ENCODE measurements around the gene PRKN. TPM values are rescaled to one million over a fixed set of nuclear protein-coding genes. Genes with fewer than 3 reads are reported as not detected.

The PRKN gene
- total RNA-seq, 4 donors from 2014 or later = 4.5 to 12.3 (median 9.0) TPM

- TF ChIP-seq POLR2AphosphoS5 (IDR thresholded peaks at IDR 0.05) (no peak), CTCF (IDR thresholded peaks at IDR 0.05) (no peak)
- H3K27ac ChIP-seq = no peak overlapping the region
- WGBS, 2 donors (ENCODE audit: low coverage in 1 of 2) = 65 to 70% methylated on average over 5 of the region's 5 CpGs
- intact Hi-C loops (cut with DNase I; ENCODE audit: low total_unique reads) = no loop called here
- in situ Hi-C loops (cut with MboI; ENCODE audit: low pct_ligation_motif_present in 1 of 4, low pct_unique_long_range_greater_than_20kb in 1 of 4, low sequenced_read_pairs in 3 of 4) = no loop called here
- H3K36me3 ChIP-seq = no peaks in the 10 kb centered on the region
- H3K27me3 ChIP-seq = no peaks in the 10 kb centered on the region
- no peaks in the 10 kb centered on the region for H3K4me1 ChIP-seq
- H3K9me3 ChIP-seq = no peaks in the 10 kb centered on the region
- no peak for DNase-seq
- no peak overlapping the region for H3K4me3 ChIP-seq
Measured at GRCh38 chr6:161954699-161955276, 772.8 kb downstream of the PRKN start.

- no peak overlapping the region for H3K4me3 ChIP-seq
- no peak for TF ChIP-seq CTCF (IDR thresholded peaks at IDR 0.05)
- no peak for TF ChIP-seq POLR2AphosphoS5 (IDR thresholded peaks at IDR 0.05)
- TF ChIP-seq EP300 (IDR thresholded peaks at IDR 0.05; ENCODE audit: low read depth) = no peak
- TF ChIP-seq POLR2A (IDR thresholded peaks at IDR 0.05) = no peak
- H3K27ac ChIP-seq = no peak overlapping the region
- no peak for DNase-seq
- no peaks in the 10 kb centered on the region for H3K36me3 ChIP-seq
- intact Hi-C loops (cut with DNase I; ENCODE audit: low total_unique reads) = no loop called here
- 80 to 85% methylated on average over 2 to 10 of the region's 10 CpGs for WGBS, 2 donors (ENCODE audit: low coverage in 1 of 2)
- in situ Hi-C loops (cut with MboI; ENCODE audit: low pct_ligation_motif_present in 1 of 4, low pct_unique_long_range_greater_than_20kb in 1 of 4, low sequenced_read_pairs in 3 of 4) = no loop called here
- no peaks in the 10 kb centered on the region for H3K27me3 ChIP-seq
- H3K9me3 ChIP-seq = no peaks in the 10 kb centered on the region
- H3K4me1 ChIP-seq = no peaks in the 10 kb centered on the region
Measured at GRCh38 chr6:161954077-161954476, 773.5 kb downstream of the PRKN start.

- intact Hi-C loops (cut with DNase I; ENCODE audit: low total_unique reads) (no loop called here), in situ Hi-C loops (cut with MboI; ENCODE audit: low pct_ligation_motif_present in 1 of 4, low pct_unique_long_range_greater_than_20kb in 1 of 4, low sequenced_read_pairs in 3 of 4) (no loop called here)
- Histone ChIP-seq H3K27me3 (no peaks in the 10 kb centered on the region), H3K4me1 (no peaks in the 10 kb centered on the region), H3K36me3 (no peaks in the 10 kb centered on the region), H3K9me3 (no peaks in the 10 kb centered on the region), H3K27ac (no peak overlapping the region), H3K4me3 (no peak overlapping the region)
- WGBS, 2 donors (ENCODE audit: low coverage in 1 of 2) = 81 to 84% methylated on average over 2 of the region's 2 CpGs
- TF ChIP-seq POLR2A (IDR thresholded peaks at IDR 0.05) = no peak
- DNase-seq = no peak
Measured at GRCh38 chr6:161951126-161951525, 776.4 kb downstream of the PRKN start.

- H3K27me3 ChIP-seq = no peaks in the 10 kb centered on the region
- H3K27ac ChIP-seq = no peak overlapping the region
- no peaks in the 10 kb centered on the region for H3K36me3 ChIP-seq
- TF ChIP-seq CTCF (IDR thresholded peaks at IDR 0.05) = no peak
- no peak for TF ChIP-seq POLR2A (IDR thresholded peaks at IDR 0.05)
- TF ChIP-seq POLR2AphosphoS5 (IDR thresholded peaks at IDR 0.05) = no peak
- in situ Hi-C loops (cut with MboI; ENCODE audit: low pct_ligation_motif_present in 1 of 4, low pct_unique_long_range_greater_than_20kb in 1 of 4, low sequenced_read_pairs in 3 of 4) = no loop called here
- H3K4me1 ChIP-seq = no peaks in the 10 kb centered on the region
- DNase-seq = no peak
- 88% methylated on average over 2 of the region's 2 CpGs; no CpG with 5 or more reads in 1 of the 2 donors for WGBS, 2 donors (ENCODE audit: low coverage in 1 of 2)
- H3K9me3 ChIP-seq = no peaks in the 10 kb centered on the region
- no peak overlapping the region for H3K4me3 ChIP-seq
- intact Hi-C loops (cut with DNase I; ENCODE audit: low total_unique reads) = no loop called here
Measured at GRCh38 chr6:161949531-161949930, 778.0 kb downstream of the PRKN start.

GRCh38 chr6:161948462-161948861, 779.1 kb downstream of the PRKN start:
- Histone ChIP-seq H3K4me3 (no peak overlapping the region), H3K36me3 (no peaks in the 10 kb centered on the region), H3K9me3 (no peaks in the 10 kb centered on the region), H3K27ac (no peak overlapping the region), H3K27me3 (no peaks in the 10 kb centered on the region), H3K4me1 (no peaks in the 10 kb centered on the region)
- no peak for DNase-seq
- intact Hi-C loops (cut with DNase I; ENCODE audit: low total_unique reads) (no loop called here), in situ Hi-C loops (cut with MboI; ENCODE audit: low pct_ligation_motif_present in 1 of 4, low pct_unique_long_range_greater_than_20kb in 1 of 4, low sequenced_read_pairs in 3 of 4) (no loop called here)
- WGBS, 2 donors (ENCODE audit: low coverage in 1 of 2) = 65% methylated on average over 2 of the region's 2 CpGs; no CpG with 5 or more reads in 1 of the 2 donors
- no peak for TF ChIP-seq CTCF (IDR thresholded peaks at IDR 0.05)
- TF ChIP-seq POLR2A (IDR thresholded peaks at IDR 0.05) = no peak
- no peak for TF ChIP-seq POLR2AphosphoS5 (IDR thresholded peaks at IDR 0.05)
- no peak for TF ChIP-seq EP300 (IDR thresholded peaks at IDR 0.05; ENCODE audit: low read depth)
